Neural cell (in vitro differentiated cells): ENCODE measurements around the gene GALNT13. TPM values are rescaled to one million over a fixed set of nuclear protein-coding genes. Genes with fewer than 3 reads are reported as not detected.

ENCODE experiments used
- H2AFZ ChIP-seq: fragments of 200-600, 300-800 bp; sonication (generic), shearing (Covaris generic); 2 replicates; pipeline ENCODE4 v1.6.0; 2014; ENCODE audit warnings: low read depth, mild to moderate bottlenecking, antibody characterized with exemption, low read length, moderate library complexity
- H3F3A ChIP-seq: fragments of 200-600 bp; shearing (Covaris generic); 2 replicates; pipeline ENCODE4 v1.6.1; 2016; ENCODE audit warnings: mild to moderate bottlenecking, moderate library complexity, mixed read lengths, antibody characterized with exemption, low read length; ENCODE audit not compliant: insufficient read depth, poor library complexity, severe bottlenecking
- H3K27ac ChIP-seq: fragments of 200-600, 300-800 bp; sonication (generic), shearing (Covaris generic); 2 replicates; pipeline ENCODE4 v1.5.1; 2014; ENCODE audit warnings: mild to moderate bottlenecking, low read length, moderate library complexity
- H3K27me3 ChIP-seq: fragments of 300-800, 200-600 bp; sonication (generic), shearing (Covaris generic); 2 replicates; pipeline ENCODE4 v1.6.0; 2014; ENCODE audit warnings: mild to moderate bottlenecking, low read depth, low read length, moderate library complexity; ENCODE audit not compliant: insufficient read depth
- H3K36me3 ChIP-seq: fragments of 300-800, 200-600 bp; sonication (generic), shearing (Covaris generic); 2 replicates; pipeline ENCODE4 v1.5.1; 2014; ENCODE audit warnings: mild to moderate bottlenecking, antibody characterized with exemption, low read length, moderate library complexity; ENCODE audit not compliant: insufficient read depth
- H3K4me2 ChIP-seq: fragments of 300-800, 200-600 bp; sonication (generic), shearing (Covaris generic); 2 replicates; pipeline ENCODE4 v1.6.0; 2014; ENCODE audit warnings: mild to moderate bottlenecking, low read length
- H3K4me3 ChIP-seq: fragments of 300-800, 200-600 bp; sonication (generic), shearing (Covaris generic); 2 replicates; pipeline ENCODE4 v1.5.1; 2014; ENCODE audit warnings: mild to moderate bottlenecking, low read length, moderate library complexity
- H3K79me2 ChIP-seq: fragments of 200-600 bp; shearing (Covaris generic); replicated peaks from 2 replicates; pipeline ENCODE4 v1.6.0; 2014; ENCODE audit warnings: mild to moderate bottlenecking, low read length, moderate library complexity; ENCODE audit not compliant: insufficient read depth
- H3K9ac ChIP-seq: fragments of 300-800, 200-600 bp; sonication (generic), shearing (Covaris generic); 2 replicates; pipeline ENCODE4 v1.6.1; 2016; ENCODE audit warnings: mild to moderate bottlenecking, low read length, mixed read lengths
- H3K9me2 ChIP-seq: fragments of 200-600 bp; shearing (Covaris generic); 2 replicates; pipeline ENCODE4 v1.6.1; 2016; ENCODE audit warnings: mild to moderate bottlenecking, low read length, mixed read lengths; ENCODE audit not compliant: insufficient read depth
- H3K9me3 ChIP-seq: fragments of 200-600, 300-800 bp; sonication (generic), shearing (Covaris generic); 2 replicates; pipeline ENCODE4 v1.6.1; 2016; ENCODE audit warnings: mild to moderate bottlenecking, mixed run types, low read length, moderate library complexity, mixed read lengths
- H4K20me1 ChIP-seq: fragments of 200-600 bp; shearing (Covaris generic); 2 replicates; pipeline ENCODE4 v1.6.1; 2016; ENCODE audit warnings: mild to moderate bottlenecking, mixed run types; ENCODE audit not compliant: insufficient read depth
- EP300 ChIP-seq: fragments of 450-650 bp; conservative IDR thresholded peaks from 2 replicates; pipeline ENCODE4 v1.6.1; 2014; ENCODE audit warnings: antibody characterized with exemption, mild to moderate bottlenecking, moderate library complexity; ENCODE audit not compliant: poor library complexity, severe bottlenecking
- EZH2 ChIP-seq: fragments of 200-600, 300-800 bp; shearing (Covaris generic), sonication (generic); IDR thresholded peaks from 2 replicates; pipeline ENCODE4 v1.6.1; 2014; ENCODE audit warnings: antibody characterized with exemption, low read length, borderline replicate concordance, mild to moderate bottlenecking; ENCODE audit not compliant: insufficient read depth, poor library complexity, severe bottlenecking
- MXI1 ChIP-seq: fragments of 450-650 bp; conservative IDR thresholded peaks from 2 replicates; pipeline ENCODE4 v1.6.1; 2014; ENCODE audit warnings: antibody characterized with exemption, mild to moderate bottlenecking; ENCODE audit not compliant: poor library complexity, severe bottlenecking
- POLR2AphosphoS5 ChIP-seq: IDR thresholded peaks from 2 replicates; pipeline ENCODE4 v1.6.1; 2012
- RAD21 ChIP-seq: fragments of 450-650 bp; conservative IDR thresholded peaks from 2 replicates; pipeline ENCODE4 v1.6.1; 2014; ENCODE audit warnings: antibody characterized with exemption, mild to moderate bottlenecking, moderate library complexity
- SMC3 ChIP-seq: fragments of 450-650 bp; conservative IDR thresholded peaks from 2 replicates; pipeline ENCODE4 v1.6.1; 2014; ENCODE audit warnings: antibody characterized with exemption, mild to moderate bottlenecking, moderate library complexity; ENCODE audit not compliant: poor library complexity
- TAF1 ChIP-seq: IDR thresholded peaks from 2 replicates; pipeline ENCODE4 v1.6.1; 2012; ENCODE audit warnings: low read depth
- polyA plus RNA-seq: library from polyadenylated mRNA; depleted of rRNA; stranded (reverse); fragments of >200 nt; gene quantifications from 2 replicates; pipeline ENCODE4 v1.2.3, GENCODE V29; 2014
- TF ChIP-seq, protein P1 (sequence below): fragments of 450-650 bp; IDR thresholded peaks from 2 replicates; pipeline ENCODE4 v1.5.1; 2014; ENCODE audit warnings: antibody characterized with exemption, mild to moderate bottlenecking, moderate library complexity; ENCODE audit not compliant: poor library complexity, severe bottlenecking
- TF ChIP-seq, protein P2 (sequence below): IDR thresholded peaks from 2 replicates; pipeline ENCODE4 v1.6.1; 2012; ENCODE audit warnings: borderline replicate concordance

Gene GALNT13
- polyA plus RNA-seq, 1 donor from 2014 or later: 12.4 TPM

DNA sequence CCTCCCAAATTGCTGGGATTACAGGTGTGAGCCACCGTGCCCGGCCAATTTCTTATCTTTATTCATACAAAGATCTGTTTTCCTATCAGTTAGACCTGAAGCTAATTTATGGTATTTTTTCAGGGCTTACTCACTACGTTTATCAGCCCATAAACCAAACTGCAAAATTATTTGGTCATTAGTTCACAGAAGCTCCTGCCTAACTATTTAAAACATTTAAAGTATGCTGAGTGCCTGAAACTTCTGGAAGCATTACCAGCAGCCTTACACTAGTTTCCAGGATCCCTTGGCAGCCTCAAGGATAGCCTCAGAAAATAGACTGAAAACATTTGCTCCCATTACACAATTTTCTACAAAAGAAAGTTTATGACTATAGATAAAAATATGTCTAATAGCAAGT is 68.8 kb downstream of the GALNT13 start:
- H3K4me3 ChIP-seq: no peak overlapping the region
- no peak overlapping the region for H2AFZ ChIP-seq
- no peaks in the 10 kb centered on the region for H3K79me2 ChIP-seq
- H3K4me2 ChIP-seq: no peak overlapping the region
- no peaks in the 10 kb centered on the region for H3K36me3 ChIP-seq
- no peaks in the 10 kb centered on the region for H3K9me2 ChIP-seq
- no peaks in the 10 kb centered on the region for H3K27me3 ChIP-seq
- no peaks in the 10 kb centered on the region for H3K9me3 ChIP-seq
- TF ChIP-seq SMC3 (no peak), TAF1 (no peak), EZH2 (no peak), EP300 (no peak), POLR2AphosphoS5 (no peak), RAD21 (no peak), MXI1 (no peak)
- TF ChIP-seq, protein P1, sequence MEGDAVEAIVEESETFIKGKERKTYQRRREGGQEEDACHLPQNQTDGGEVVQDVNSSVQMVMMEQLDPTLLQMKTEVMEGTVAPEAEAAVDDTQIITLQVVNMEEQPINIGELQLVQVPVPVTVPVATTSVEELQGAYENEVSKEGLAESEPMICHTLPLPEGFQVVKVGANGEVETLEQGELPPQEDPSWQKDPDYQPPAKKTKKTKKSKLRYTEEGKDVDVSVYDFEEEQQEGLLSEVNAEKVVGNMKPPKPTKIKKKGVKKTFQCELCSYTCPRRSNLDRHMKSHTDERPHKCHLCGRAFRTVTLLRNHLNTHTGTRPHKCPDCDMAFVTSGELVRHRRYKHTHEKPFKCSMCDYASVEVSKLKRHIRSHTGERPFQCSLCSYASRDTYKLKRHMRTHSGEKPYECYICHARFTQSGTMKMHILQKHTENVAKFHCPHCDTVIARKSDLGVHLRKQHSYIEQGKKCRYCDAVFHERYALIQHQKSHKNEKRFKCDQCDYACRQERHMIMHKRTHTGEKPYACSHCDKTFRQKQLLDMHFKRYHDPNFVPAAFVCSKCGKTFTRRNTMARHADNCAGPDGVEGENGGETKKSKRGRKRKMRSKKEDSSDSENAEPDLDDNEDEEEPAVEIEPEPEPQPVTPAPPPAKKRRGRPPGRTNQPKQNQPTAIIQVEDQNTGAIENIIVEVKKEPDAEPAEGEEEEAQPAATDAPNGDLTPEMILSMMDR: no peak
- TF ChIP-seq, protein P2, sequence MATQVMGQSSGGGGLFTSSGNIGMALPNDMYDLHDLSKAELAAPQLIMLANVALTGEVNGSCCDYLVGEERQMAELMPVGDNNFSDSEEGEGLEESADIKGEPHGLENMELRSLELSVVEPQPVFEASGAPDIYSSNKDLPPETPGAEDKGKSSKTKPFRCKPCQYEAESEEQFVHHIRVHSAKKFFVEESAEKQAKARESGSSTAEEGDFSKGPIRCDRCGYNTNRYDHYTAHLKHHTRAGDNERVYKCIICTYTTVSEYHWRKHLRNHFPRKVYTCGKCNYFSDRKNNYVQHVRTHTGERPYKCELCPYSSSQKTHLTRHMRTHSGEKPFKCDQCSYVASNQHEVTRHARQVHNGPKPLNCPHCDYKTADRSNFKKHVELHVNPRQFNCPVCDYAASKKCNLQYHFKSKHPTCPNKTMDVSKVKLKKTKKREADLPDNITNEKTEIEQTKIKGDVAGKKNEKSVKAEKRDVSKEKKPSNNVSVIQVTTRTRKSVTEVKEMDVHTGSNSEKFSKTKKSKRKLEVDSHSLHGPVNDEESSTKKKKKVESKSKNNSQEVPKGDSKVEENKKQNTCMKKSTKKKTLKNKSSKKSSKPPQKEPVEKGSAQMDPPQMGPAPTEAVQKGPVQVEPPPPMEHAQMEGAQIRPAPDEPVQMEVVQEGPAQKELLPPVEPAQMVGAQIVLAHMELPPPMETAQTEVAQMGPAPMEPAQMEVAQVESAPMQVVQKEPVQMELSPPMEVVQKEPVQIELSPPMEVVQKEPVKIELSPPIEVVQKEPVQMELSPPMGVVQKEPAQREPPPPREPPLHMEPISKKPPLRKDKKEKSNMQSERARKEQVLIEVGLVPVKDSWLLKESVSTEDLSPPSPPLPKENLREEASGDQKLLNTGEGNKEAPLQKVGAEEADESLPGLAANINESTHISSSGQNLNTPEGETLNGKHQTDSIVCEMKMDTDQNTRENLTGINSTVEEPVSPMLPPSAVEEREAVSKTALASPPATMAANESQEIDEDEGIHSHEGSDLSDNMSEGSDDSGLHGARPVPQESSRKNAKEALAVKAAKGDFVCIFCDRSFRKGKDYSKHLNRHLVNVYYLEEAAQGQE: no peak
- no peaks in the 10 kb centered on the region for H4K20me1 ChIP-seq
- H3K9ac ChIP-seq: no peak overlapping the region
- H3F3A ChIP-seq: no peaks in the 10 kb centered on the region
- no peak overlapping the region for H3K27ac ChIP-seq

DNA sequence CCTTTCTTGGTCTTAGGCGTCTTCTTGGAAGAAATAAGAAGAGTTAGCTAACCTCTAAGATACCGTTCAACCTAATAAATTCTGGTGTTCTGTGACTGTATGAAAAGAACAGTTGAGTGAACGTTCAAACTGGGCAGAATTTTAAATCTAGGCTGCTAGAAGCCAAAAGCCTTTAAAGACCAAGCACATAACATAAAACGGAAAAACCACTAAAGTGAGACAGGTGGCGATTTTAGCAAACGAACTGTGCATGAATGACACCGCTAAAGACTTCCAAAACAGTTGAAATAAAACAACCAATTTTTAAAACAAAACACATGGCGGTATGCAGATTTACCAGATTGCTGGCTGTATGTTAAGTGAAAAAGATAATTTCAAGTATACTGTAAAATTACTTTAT is 73.1 kb downstream of the GALNT13 start:
- Histone ChIP-seq H3K4me3 (no peak overlapping the region), H3K36me3 (no peaks in the 10 kb centered on the region), H3F3A (no peaks in the 10 kb centered on the region), H3K79me2 (no peaks in the 10 kb centered on the region), H3K27ac (no peak overlapping the region), H3K27me3 (no peaks in the 10 kb centered on the region), H3K9me2 (no peaks in the 10 kb centered on the region), H3K4me2 (no peak overlapping the region), H2AFZ (no peak overlapping the region), H4K20me1 (no peaks in the 10 kb centered on the region), H3K9me3 (no peaks in the 10 kb centered on the region), H3K9ac (no peak overlapping the region)
- TF ChIP-seq RAD21 (no peak), EP300 (no peak), TAF1 (no peak), MXI1 (no peak), EZH2 (no peak), SMC3 (no peak), POLR2AphosphoS5 (no peak)
- TF ChIP-seq, protein P2: no peak
- TF ChIP-seq, protein P1: no peak
